Measurements from ENCODE around the gene CASZ1.

GRCh38 chr1:10772711-10773110 lies 23.7 kb downstream of the CASZ1 start:
- no peak for TF ChIP-seq POLR2AphosphoS5 (IDR thresholded peaks at IDR 0.05)
- no peak for TF ChIP-seq POLR2A (IDR thresholded peaks at IDR 0.05)

Measured in stomach (tissue), 4 donors.